Calu3 (cell line): ENCODE measurements around the gene ZNF507. TPM values are rescaled to one million over a fixed set of nuclear protein-coding genes. Genes with fewer than 3 reads are reported as not detected.
A peak's percentile ranks its signal among the peaks of the same experiment; 100 is the strongest.

ENCODE experiments used
- BruUV-seq: library from RNA; stranded (reverse); fragments of 400-500 nt; replicated peaks from 2 replicates; lab custom pipeline; 2021; lab: Mats Ljungman, UMichigan
- CTCF ChIA-PET: fragments of 300-600 bp; sonication (Branson Sonifier 250); formaldehyde crosslinking; loops from one replicate; lab custom pipeline; 2022; ENCODE audit warnings: antibody characterized with exemption; lab: Charles Lee
- DNase-seq: peaks from one replicate; pipeline ENCODE4 v3.0.0; 2022
- H3K27ac Mint-ChIP-seq: one replicate; pipeline ENCODE4 v1.8.0; 2022; ENCODE audit warnings: mixed read lengths; ENCODE audit not compliant: unreplicated experiment
- H3K27me3 Mint-ChIP-seq: one replicate; pipeline ENCODE4 v1.8.0; 2022; ENCODE audit warnings: mixed read lengths; ENCODE audit not compliant: unreplicated experiment
- H3K36me3 Mint-ChIP-seq: one replicate; pipeline ENCODE4 v1.8.0; 2022; ENCODE audit warnings: mild to moderate bottlenecking, moderate library complexity, mixed read lengths; ENCODE audit not compliant: insufficient read depth, unreplicated experiment
- H3K4me1 Mint-ChIP-seq: one replicate; pipeline ENCODE4 v1.8.0; 2022; ENCODE audit warnings: mild to moderate bottlenecking, low read depth, mixed read lengths; ENCODE audit not compliant: unreplicated experiment
- H3K4me3 Mint-ChIP-seq: one replicate; pipeline ENCODE4 v1.8.0; 2022; ENCODE audit warnings: mild to moderate bottlenecking, low read depth, moderate library complexity, mixed read lengths; ENCODE audit not compliant: unreplicated experiment
- H3K9me3 Mint-ChIP-seq: one replicate; pipeline ENCODE4 v1.8.0; 2022; ENCODE audit warnings: low read depth, mixed read lengths; ENCODE audit not compliant: unreplicated experiment
- CTCF ChIP-seq: fragments of 200-600 bp; IDR thresholded peaks from one replicate; pipeline ENCODE4 v1.8.0; 2022; ENCODE audit warnings: antibody characterized with exemption; ENCODE audit not compliant: unreplicated experiment
- intact Hi-C: fragments of 100-400 bp; cut with micrococcal nuclease; formaldehyde crosslinking; loops from one replicate; pipeline ENCODE4 v1.10.0; 2022; ENCODE audit not compliant: unreplicated experiment
- total RNA-seq: library from RNA; stranded (reverse); gene quantifications from 2 replicates; pipeline ENCODE4 v1.2.3, GENCODE V29; 2022

The ZNF507 gene
- total RNA-seq, 1 experiment from 2014 or later = 31.5 TPM

- peaks cover 13% of the 10 kb centered on the region for H3K4me1 Mint-ChIP-seq
- CTCF ChIA-PET = interaction anchor here (0.5 to 1.4 kb wide), 6 partner anchors 18 to 1984 kb away, joined by 3 to 6 read pairs (median 4); no protein-coding TSS in a partner anchor
- BruUV-seq = no TSS peak
- H3K4me3 Mint-ChIP-seq = no peak overlapping the region
- H3K9me3 Mint-ChIP-seq = no peaks in the 10 kb centered on the region
- peak; percentile 74 for DNase-seq
- peaks cover 11% of the 10 kb centered on the region for H3K36me3 Mint-ChIP-seq
- intact Hi-C loops = loop anchor here (1.0 kb wide), 1 partner anchor 230 kb away; no protein-coding TSS in a partner anchor
- peak; percentile 63 for TF ChIP-seq CTCF
- peaks cover 20% of the 10 kb centered on the region for H3K27me3 Mint-ChIP-seq
- no peak overlapping the region for H3K27ac Mint-ChIP-seq
Observed at GRCh38 chr19:32339988-32340874, 5.2 kb upstream of the ZNF507 start.

- no peak for TF ChIP-seq CTCF
- Mint-ChIP-seq H3K4me3 (no peak overlapping the region), H3K4me1 (peaks cover 4% of the 10 kb centered on the region), H3K27me3 (peaks cover 19% of the 10 kb centered on the region), H3K36me3 (peaks cover 32% of the 10 kb centered on the region), H3K27ac (no peak overlapping the region), H3K9me3 (no peaks in the 10 kb centered on the region)
- no peak for DNase-seq
- CTCF ChIA-PET = no interaction called here
- BruUV-seq = no TSS peak
- intact Hi-C loops = no loop called here
Observed at GRCh38 chr19:32342695-32343094, 2.7 kb upstream of the ZNF507 start.

GRCh38 chr19:32343550-32344262, 1.7 kb upstream of the ZNF507 start:
- no TSS peak for BruUV-seq
- no peak for DNase-seq
- Mint-ChIP-seq H3K27me3 (peaks cover 12% of the 10 kb centered on the region), H3K27ac (no peak overlapping the region), H3K4me3 (no peak overlapping the region), H3K4me1 (peaks cover under 1% of the 10 kb centered on the region), H3K36me3 (peaks cover 36% of the 10 kb centered on the region), H3K9me3 (no peaks in the 10 kb centered on the region)
- intact Hi-C loops = no loop called here
- TF ChIP-seq CTCF = no peak
- CTCF ChIA-PET = no interaction called here

- intact Hi-C loops = loop anchor here (5.0 kb wide), 1 partner anchor 60 kb away; the partner anchor contains the start of gene DPY19L3
- H3K27me3 Mint-ChIP-seq = peaks cover 12% of the 10 kb centered on the region
- CTCF ChIA-PET = interaction anchor here (0.6 kb wide), 1 partner anchor 16 kb away, joined by 3 read pairs; no protein-coding TSS in a partner anchor
- BruUV-seq = no TSS peak
- peak overlapping the region; percentile 100 for H3K4me3 Mint-ChIP-seq
- peaks cover 33% of the 10 kb centered on the region for H3K4me1 Mint-ChIP-seq
- H3K36me3 Mint-ChIP-seq = peaks cover 49% of the 10 kb centered on the region
- no peak for DNase-seq
- TF ChIP-seq CTCF = no peak
- H3K9me3 Mint-ChIP-seq = no peaks in the 10 kb centered on the region
- no peak overlapping the region for H3K27ac Mint-ChIP-seq
Observed at GRCh38 chr19:32346901-32347300, 1.5 kb downstream of the ZNF507 start.
